ENCODE results near the gene KNOP1. TPM values are rescaled to one million over a fixed set of nuclear protein-coding genes. Genes with fewer than 3 reads are reported as not detected.

The KNOP1 gene
- total RNA-seq, 1 experiment from 2014 or later: 93.9 TPM

DNA sequence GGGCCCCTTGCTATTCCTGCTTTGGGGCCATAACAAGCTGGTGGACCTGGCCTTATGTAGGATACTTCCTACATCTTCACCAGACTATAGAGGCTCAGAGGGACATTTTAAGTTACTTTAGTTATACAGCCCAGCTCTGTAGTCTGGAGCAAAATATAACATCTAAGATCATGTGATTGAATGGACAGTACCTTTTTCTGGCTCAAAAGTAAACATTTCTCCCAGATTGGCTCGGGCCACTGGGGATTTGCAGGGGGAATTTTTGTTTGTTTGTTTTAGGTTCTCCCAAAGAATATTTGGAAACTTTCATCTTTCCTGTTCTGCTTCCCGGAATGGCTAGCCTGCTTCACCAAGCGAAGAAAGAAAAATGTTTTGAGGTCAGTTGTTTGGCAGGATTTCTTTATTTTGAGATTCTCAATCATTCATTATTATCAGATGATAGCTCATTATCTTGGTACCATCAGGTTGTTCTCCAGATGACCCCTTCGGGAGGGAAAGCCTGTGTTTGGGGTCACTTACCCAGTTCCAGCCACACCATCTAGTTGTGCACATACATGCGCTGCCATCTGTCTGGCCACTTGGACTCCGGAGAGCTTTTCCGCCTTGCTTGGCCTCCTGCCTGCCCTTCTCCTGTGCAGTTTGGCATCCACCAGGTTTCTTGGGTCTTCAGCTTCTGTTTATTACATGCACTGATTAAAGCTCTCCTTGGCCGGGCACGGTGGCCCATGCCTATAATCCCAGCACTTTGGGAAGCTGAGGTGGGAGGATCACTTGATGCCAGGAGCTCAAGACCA lies 17.2 kb upstream of the KNOP1 start:
- H3K4me1 Mint-ChIP-seq: peaks cover 11% of the 10 kb centered on the region in 2 experiments
- Histone ChIP-seq H2BK5ac (ENCODE audit: insufficient read length, low read length) (no peak overlapping the region), H2AFZ (ENCODE audit: low read length) (no peak overlapping the region), H3K18ac (ENCODE audit: insufficient read length, low read depth, low read length) (no peak overlapping the region), H3K27me3 (ENCODE audit: insufficient read depth, low read length) (no peaks in the 10 kb centered on the region), H4K5ac (ENCODE audit: insufficient read length, low read depth, low read length) (no peak overlapping the region), H2AK5ac (ENCODE audit: insufficient read length, low read length) (no peak overlapping the region), H3K56ac (ENCODE audit: insufficient read length, low read depth, low read length) (no peak overlapping the region), H3K9ac (ENCODE audit: extremely low read depth, insufficient read length, low read length) (no peak overlapping the region), H3K23me2 (ENCODE audit: insufficient read length, low read depth, low read length, poor library complexity, severe bottlenecking) (no peaks in the 10 kb centered on the region), H3K79me1 (ENCODE audit: insufficient read depth, low read depth, low read length, poor library complexity, severe bottlenecking) (no peaks in the 10 kb centered on the region), H3K27ac (ENCODE audit: insufficient read length, low read depth, low read length) (no peak overlapping the region), H2BK15ac (ENCODE audit: low read depth, low read length) (no peak overlapping the region), H4K20me1 (ENCODE audit: control insufficient read depth, insufficient read depth, insufficient read length) (no peaks in the 10 kb centered on the region), H2BK20ac (ENCODE audit: low read depth, low read length, poor library complexity, severe bottlenecking) (no peak overlapping the region), H3K4me1 (ENCODE audit: insufficient read depth, low read length) (no peaks in the 10 kb centered on the region), H4K8ac (replicated peaks; ENCODE audit: insufficient read length, low read depth, low read length) (no peak overlapping the region), H2BK12ac (ENCODE audit: insufficient read length, low read depth, low read length) (no peak overlapping the region), H3K4me2 (ENCODE audit: insufficient read depth, insufficient read length, low read length) (no peak overlapping the region), H3K79me2 (ENCODE audit: insufficient read depth, low read length) (no peaks in the 10 kb centered on the region), H3T11ph (ENCODE audit: low read length) (no peak overlapping the region), H3K14ac (ENCODE audit: insufficient read depth, low read length) (no peak overlapping the region), H4K91ac (ENCODE audit: insufficient read length, low read depth, low read length) (no peak overlapping the region), H3K9me3 (ENCODE audit: control insufficient read depth, low read depth, low read length) (no peaks in the 10 kb centered on the region), H2BK120ac (ENCODE audit: low read depth, low read length, poor library complexity, severe bottlenecking) (no peak overlapping the region), H3K23ac (ENCODE audit: insufficient read length, low read depth, low read length) (no peak overlapping the region), H3K4ac (ENCODE audit: low read depth, low read length) (no peak overlapping the region)
- no peak overlapping the region for H3K27ac Mint-ChIP-seq
- H3K27me3 Mint-ChIP-seq (ENCODE audit: low read depth): no peaks in the 10 kb centered on the region
- no CpG with 5 or more reads among the region's 9 CpGs for WGBS (ENCODE audit: extremely low coverage, insufficient read length, low lambda C conversion rate)
- H3K4me3 Mint-ChIP-seq: no peak overlapping the region
- no peaks in the 10 kb centered on the region for H3K9me3 Mint-ChIP-seq
- no peak for DNase-seq
- TF ChIP-seq, protein P1, sequence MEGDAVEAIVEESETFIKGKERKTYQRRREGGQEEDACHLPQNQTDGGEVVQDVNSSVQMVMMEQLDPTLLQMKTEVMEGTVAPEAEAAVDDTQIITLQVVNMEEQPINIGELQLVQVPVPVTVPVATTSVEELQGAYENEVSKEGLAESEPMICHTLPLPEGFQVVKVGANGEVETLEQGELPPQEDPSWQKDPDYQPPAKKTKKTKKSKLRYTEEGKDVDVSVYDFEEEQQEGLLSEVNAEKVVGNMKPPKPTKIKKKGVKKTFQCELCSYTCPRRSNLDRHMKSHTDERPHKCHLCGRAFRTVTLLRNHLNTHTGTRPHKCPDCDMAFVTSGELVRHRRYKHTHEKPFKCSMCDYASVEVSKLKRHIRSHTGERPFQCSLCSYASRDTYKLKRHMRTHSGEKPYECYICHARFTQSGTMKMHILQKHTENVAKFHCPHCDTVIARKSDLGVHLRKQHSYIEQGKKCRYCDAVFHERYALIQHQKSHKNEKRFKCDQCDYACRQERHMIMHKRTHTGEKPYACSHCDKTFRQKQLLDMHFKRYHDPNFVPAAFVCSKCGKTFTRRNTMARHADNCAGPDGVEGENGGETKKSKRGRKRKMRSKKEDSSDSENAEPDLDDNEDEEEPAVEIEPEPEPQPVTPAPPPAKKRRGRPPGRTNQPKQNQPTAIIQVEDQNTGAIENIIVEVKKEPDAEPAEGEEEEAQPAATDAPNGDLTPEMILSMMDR (conservative IDR thresholded peaks at IDR 0.05): no peak
- peaks cover 3 to 19% (median 18%) of the 10 kb centered on the region in 3 experiments; a peak in 5 of 7 replicates for H3K36me3 Mint-ChIP-seq (ENCODE audit: insufficient read depth in 1 of 3, low read depth in 3 of 3)
